Dermis microvascular lymphatic vessel endothelial cell (primary cell): Measurements from ENCODE around the gene MACROH2A2. TPM values are rescaled to one million over a fixed set of nuclear protein-coding genes. Genes with fewer than 3 reads are reported as not detected.
A peak's percentile ranks its signal among the peaks of the same experiment; 100 is the strongest.

ENCODE experiments used
- DNase-seq, 2 donors: peaks; one replicate each; pipeline versions ENCODE4 v3.0.0 to v3.0.0-alpha.2; 2010; ENCODE audit warnings: low read depth in 2 of 2
- total RNA-seq: library from RNA; depleted of rRNA; stranded (reverse); fragments of >200 nt; gene quantifications from 2 replicates; pipeline ENCODE4 v1.2.1, GENCODE V29; 2014

MACROH2A2 gene
- total RNA-seq, 1 donor from 2014 or later = under 0.01 TPM

DNA sequence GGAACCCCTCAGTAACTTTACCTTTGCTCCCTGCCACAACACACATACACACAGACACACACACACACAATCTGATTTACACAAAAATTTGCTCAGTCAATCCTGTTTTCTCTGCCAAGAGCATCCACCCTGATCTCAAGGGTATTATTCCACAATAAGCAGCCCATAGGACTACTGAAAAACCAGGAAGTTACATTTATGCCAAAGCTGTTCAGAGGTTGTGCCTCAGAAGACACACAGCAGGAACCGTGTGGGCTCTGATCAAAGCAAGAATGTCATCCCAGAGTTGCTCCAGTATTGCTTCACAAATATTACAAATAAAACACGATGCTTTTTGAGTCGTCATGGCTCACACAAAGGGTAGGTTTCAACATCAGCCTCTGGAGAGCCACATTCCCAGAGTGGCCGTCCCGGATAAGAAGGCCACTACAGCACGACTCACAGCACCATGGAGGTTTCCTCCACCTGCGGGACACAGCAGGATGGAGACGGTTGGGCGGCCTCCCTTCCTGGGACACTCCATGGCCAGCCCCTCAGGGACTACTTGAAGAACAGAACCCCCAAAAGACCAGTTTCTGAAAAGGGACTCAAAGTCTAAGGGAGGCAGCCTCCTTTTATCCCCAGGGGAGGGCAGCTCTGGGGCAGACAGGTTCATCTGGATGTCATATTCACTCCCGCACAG lies 78.4 kb downstream of the MACROH2A2 start:
- no peak for DNase-seq

DNA sequence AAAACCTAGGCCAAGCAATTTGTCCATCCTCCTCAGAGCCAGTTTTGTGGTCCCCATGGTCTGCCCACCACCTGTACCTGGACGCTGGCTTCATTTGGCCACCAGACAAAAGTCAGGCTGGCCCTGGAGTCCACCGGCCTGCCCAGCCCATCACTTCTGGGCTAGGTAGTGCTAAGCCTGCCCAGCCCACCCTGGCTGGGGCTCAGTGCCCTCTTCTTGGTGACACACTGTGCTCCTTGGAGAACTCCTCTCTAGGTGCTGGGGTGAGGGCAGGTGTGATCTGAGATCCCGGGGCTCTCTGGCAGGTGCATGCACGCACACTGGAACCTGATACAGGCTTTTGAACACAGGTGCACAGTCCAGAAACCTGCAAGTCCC lies 78.9 kb downstream of the MACROH2A2 start:
- no peak for DNase-seq

DNA sequence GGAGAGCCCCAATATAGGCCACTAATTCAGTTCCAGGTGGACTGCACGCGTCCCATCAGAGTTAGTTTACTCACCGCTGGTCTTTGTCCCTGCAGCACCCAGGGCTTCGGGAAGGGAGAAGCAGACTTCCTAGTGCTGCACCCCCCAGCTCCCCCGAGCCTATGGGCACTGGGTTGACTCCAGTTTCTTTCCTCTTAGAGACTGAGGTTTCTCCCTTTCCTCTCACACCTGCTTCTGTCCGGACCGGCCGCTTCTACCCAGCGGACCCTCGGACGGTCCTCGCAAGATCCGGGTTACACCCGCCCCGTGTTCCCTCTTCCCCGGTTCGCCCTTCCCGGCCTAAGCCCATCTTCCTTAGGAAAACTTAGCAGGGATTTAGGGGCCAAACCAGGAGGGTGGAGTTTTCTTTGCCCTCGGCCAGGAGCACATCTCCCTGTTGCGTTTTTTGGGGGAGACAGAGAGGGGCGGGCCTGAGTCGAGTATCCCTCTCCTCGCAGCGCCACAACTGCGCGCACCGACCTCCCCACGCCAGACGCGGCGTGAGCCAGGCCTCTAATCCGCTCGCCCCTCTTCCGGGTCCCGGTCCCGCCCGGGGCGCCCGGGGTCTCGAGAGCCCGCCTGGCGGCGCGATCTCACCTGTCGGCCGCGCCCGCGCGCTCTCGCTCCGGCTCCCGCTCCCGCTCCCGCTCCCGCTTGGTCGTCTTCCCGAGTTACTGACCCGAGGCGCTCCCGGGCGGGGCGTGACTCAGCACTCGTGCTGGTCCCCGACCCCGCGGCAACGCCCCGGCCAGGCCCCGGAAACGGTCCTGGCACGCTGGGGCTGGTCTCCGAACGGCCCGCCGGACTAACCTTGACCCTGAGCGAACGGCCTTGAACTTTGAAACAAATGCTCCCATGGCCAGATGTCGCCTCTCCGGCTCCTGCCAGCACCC lies 79.7 kb downstream of the MACROH2A2 start, which contains the start of gene AIFM2:
TSS of gene AIFM2 (minus strand) at position 728 of the 932 bp plus-strand sequence. CDS start 8,741 bp downstream, outside the sequence.
- DNase-seq = peak in 1 of 2 donors; percentile 54

DNA sequence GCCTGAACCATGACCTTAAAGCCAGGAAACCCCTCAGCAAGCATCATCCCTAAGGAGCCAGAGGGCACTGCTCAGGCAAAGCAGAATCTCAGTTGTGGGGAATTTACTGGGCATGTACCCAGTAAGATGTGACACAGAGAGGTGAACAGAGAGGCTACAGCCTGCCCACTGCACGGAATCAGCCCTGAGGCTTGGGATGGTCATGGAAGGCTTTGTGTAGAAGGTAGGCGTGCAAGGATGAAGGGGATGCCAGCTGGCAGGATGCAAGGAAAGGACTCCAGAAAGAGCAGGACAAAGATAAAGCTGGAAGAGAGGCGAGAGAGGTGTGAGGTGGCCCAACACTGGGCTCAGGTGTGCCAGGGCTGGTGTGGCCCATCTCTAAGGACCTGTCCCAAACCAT lies 82.4 kb downstream of the MACROH2A2 start:
- DNase-seq = no peak

DNA sequence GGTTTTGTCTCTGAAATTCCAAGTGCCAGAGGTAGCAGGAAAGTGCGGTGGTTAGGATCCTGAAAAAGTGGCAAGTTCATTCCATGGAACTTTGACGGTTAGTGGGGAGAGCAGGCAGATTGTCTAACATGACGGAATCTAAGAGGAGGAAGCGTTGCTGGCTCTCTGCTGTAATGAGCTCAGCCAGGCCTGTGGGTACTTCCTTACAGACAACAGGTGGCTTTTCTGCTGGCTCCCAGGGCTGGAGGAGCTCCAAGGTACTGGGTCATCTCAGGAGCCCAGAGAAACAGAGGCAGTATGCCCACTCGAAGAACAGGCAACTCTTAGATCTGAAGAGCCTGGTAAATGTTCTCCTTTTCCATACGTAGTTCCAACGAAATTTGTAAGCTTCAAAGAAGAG lies 83.0 kb downstream of the MACROH2A2 start:
- no peak for DNase-seq

DNA sequence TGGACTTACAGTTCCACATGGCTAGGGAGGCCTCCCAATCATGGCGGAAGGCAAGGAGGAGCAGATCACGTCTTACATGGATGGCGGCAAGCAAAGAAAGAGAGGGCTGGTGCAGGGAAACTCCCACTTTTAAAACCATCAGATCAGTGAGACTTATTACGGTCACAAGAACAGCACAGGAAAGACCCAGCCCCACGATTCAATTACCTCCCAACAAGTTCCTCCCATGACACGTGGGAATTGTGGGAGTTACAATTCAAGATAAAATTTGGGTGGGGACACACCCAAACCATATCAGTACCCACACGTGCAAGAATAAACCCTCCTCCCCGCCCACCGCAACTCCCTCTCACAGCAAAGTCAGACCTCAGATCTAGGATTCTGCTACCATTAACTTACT lies 84.5 kb downstream of the MACROH2A2 start:
- no peak for DNase-seq

DNA sequence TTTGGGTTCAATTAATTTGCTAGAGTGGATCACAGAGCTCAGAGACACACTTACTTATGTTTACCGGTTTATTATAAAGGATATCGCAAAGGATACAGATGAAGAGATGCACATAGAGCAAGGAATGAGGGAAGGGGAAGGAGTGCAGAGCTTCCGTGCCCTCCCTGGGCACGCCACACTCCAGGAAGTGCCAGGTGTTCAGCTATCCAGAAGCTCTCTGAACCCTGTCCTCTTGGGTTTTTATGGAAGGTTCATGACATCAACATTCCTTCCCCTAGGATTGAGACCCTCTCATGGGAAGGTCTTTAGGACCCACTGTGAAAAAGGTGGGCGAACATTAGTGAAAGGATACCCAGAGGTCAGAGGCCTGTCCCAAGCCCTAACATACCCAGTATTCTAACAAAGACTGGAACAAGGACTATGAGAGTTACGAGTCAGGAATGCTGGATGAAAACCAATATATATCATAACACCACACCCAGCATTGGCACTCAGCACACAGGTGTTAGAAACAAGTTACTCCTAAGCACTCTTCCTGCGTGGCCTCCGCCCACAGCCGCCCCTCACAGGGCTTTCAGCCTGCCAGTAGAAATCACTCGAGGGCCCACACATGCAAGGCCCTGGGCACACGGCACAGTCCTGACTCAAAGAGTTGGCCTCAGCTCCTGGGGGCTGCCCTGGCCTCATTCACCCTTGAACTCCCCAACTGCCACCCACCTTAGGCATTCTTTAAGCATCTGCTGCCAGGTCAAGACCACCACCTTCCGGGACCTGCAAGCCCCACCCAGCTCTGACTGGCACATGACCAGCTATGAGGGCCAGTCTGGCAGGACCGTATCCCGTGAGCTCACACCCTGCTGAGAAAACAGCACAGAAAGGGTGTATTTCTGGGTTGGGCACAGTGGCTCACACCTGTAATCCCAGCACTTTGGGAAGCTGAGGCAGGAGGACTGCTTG lies 85.6 kb downstream of the MACROH2A2 start:
- DNase-seq = no peak

DNA sequence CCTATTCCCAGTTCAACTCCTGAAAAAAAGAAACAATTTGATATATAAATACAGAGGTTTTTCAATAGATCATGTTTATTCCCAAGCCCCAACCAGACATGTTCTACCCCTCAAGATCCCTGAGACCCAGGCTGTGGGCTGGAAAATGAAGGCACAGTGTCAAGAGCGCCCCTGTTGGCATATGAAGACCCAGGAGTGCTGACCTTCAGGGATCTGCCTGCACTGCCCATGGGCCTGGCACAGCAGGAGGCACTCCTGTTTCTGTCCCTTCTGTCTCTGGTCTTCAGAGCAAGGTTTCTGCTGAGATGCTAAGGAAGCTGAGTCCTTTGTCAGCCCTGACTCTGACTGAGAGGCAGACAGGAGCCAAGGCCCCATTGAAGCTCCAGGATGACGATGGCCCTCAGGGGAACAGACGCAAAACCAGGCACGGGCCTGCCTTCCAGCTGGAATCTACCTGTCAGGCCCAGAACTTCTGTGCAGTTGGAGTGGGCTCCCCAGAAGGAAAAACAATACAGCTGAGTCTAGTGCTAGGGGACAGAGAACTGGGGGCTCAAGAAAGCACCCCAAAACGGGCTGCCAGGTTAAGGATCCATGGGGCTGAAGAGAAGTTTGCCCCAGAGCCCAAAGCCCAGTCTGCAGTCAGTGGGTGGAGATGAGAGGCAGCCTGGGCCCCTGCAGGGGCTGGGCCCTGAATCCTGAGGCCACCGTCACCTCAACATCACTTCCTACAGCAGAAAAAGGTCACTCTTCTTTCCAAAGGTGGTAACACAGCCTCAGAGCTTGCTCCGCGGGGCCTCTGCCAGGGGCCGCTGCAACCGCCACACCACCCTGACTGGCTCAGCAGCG lies 86.7 kb downstream of the MACROH2A2 start:
- DNase-seq = no peak

DNA sequence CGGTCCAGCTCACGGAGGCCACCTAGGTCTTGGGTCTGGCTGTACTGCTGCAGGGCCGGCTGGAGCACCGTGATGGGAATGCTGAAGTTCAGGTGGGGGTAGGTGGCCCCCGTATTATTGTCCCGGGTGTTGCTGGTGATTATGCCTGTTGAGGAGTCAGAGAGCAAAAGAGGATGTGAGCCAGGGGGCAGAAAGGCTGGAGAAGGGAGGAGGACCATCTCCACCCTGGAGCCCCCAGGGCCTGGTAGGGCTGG lies 87.3 kb downstream of the MACROH2A2 start:
- DNase-seq = no peak

DNA sequence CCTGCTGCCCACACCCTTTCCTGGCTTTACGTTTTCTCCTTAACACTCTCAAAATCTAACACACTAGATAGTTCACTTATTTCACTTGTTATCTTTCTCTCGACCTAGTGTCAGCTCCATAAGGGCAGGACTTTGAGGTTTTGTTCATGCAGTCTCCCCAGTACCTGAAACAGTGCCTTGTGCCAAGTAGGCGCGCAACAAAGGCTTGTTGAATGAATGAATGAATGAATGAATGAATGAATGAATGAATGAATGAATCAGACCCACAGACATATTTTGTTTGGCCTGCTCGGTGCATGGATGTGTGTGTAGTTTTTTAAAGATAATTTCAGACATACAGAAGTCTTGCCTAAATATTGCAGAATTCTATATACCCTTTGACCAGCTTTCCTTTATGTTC lies 87.7 kb downstream of the MACROH2A2 start:
- no peak for DNase-seq

DNA sequence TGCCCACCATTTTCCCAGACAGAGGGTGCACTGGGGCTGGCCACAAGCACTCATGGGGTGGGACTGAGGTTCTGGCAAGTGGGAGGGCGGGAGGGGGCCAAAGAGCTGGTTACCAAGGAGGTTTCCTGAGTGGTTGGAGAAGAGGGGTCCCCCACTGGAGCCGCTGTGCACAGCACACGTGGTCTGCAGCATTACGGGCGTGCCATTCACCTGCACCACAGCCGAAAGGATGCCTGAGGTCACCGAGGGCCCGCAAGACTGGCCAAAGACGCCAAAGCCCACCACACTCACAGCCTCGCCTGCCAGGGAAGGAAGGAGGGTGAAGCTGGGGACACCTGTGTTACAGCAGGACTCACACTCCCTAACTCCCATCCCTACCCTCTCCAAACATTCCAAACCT lies 89.9 kb downstream of the MACROH2A2 start:
- no peak for DNase-seq

DNA sequence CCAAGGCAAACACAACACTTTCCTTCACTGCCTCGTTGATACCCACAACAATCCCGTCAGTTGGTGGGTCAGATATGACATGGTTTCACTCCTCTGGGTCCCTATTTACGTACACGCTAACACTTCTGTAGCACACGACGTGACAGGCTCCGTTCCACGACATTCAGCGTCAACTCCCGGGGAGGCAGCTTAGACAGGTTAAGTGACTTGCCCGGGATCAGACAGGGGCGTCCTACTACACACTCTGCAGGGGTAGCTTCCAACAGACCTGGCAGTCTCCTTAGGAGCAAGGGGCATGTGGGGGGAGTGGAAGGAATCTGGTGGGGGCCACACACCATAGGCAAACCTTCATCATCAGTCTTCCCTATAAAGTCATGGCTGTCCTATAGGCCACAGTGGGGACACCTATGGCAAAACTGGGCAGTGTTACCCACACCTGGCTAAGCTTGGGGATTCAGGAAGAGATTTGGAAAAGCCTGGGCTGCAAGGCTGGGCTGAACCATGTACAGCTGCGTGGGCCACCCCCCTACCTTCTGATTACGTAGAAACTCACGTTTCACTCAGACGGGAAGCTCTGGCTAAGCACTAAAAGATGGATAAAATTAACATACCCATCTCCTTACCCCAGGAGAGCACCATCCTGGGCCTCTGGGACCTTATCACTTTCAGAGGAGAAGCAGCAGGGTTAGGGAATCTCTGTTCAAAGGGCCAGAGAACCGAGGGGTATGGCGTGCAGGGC lies 91.9 kb downstream of the MACROH2A2 start:
- no peak for DNase-seq

DNA sequence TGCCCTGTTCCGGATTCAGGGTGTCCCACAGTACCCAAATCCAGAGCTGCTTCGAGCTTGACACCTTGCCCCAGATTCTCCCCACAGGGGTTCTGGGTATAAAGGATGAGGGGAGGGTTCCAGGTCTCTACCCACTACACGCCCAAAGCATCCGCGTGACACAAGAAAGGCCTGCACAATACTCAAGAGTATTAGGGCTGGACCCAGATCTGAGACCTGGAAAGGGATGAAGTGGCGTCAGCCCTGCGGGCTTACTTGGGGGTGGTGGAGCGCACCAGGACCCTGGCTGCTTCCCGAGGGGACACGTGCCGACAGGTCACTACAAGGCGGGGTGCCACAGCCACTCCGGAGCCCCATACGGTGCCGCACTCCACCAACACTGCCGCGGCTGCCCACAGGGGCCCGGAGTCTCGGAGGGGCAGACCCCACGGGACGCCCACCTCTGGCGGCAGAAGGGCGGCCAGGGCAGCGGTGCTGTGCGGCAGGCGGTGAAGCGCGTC lies 92.6 kb downstream of the MACROH2A2 start:
- no peak for DNase-seq

DNA sequence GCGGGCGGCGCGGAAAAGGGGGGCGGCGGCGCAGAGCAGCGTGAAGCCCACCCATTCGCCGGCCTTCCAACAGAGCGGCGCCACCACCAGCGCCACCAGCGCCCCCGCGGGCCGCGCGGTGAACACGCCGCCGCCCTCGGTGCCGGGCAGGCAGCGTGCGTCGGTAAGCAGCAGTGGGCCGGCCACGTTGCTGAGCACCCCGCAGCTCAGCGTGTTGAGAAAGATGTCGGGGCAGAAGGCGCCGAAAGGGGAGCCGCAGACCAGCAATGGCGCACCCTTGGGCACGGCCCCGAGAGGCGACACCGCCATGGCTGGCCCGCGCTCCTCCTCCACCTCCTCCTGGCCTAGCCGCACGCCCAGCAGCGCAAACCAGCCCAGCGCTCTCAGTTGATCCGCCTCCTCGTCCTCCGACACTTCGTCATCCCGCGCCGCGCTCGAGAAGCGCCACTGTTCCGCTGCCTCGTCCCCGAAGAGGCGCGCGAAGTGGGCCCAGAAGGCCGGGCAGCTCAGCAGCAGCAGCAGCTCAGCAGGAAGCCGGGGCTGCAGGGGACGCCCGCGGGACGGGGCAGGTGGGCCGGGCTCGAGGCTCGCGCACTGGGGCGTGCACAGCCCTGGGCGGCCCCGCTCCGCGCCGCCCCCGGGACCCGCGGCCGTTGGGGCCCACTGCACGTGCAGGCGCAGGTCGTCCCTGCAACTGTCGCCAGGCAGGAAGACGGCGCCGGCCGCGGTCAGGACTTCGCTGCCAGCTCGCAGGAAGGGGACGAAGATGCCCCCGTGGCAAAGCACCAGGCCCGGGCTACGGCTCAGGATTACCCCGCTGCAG lies 93.2 kb downstream of the MACROH2A2 start:
- DNase-seq = peak in 1 of 2 donors; percentile 74

DNA sequence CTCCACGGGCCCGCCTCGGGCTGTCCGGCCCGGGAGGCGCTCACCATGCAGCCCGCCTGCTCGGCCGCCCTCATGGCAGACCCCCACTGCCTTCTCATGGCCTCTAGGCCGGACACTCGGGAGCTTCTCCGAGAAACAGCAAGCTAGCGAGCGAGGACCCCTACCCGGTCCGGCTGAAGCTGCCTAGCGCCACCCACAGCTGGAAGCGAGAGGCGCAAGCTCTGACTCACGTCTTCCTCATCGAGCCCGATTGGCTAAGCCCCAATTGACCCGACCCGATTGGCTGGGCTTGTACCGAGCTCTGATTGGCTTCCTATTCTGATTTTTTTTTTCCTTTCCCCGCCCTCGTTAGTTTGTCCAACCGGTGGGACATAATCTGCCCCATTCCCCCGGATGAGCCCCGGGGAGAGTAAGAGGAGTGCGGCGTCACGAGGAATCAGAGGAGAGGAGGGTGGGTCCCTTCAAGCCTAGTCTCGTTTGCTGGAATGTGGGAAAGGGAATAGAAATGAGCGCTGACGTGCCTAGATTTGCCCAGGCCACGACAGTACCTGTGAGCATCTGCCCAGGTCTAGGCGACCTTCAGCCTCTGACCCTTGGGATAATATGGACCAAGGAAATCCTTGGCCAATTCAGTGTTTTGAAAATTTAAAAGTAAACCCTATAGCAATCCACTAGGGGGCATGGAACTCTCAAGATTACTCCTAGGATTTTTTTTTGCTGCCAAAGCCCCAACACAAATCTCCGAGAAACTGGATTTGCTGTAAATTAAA lies 94.0 kb downstream of the MACROH2A2 start, which contains the start of gene TYSND1:
TSS of gene TYSND1 (minus strand) at position 212 of the 770 bp plus-strand sequence. CDS start at position 98, 114 bp downstream.
- peak; percentile 94 to 99 for DNase-seq

DNA sequence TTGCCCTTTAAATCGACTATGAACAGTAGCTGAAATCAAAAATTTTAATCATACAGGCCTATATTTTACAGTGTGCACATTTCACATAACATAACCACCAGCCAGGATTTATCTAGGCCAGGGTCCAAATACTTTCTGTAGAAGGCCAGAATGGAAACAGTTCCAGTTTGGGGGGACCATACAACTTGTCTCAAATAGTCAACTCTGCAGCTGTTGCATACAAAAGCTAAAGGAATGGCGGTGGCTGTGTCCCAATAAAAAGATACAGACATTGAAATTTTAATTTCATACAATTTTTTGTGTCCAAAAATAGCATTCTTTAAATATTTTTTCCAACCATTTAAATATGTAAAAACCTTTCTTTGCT lies 94.6 kb downstream of the MACROH2A2 start:
- DNase-seq = no peak

DNA sequence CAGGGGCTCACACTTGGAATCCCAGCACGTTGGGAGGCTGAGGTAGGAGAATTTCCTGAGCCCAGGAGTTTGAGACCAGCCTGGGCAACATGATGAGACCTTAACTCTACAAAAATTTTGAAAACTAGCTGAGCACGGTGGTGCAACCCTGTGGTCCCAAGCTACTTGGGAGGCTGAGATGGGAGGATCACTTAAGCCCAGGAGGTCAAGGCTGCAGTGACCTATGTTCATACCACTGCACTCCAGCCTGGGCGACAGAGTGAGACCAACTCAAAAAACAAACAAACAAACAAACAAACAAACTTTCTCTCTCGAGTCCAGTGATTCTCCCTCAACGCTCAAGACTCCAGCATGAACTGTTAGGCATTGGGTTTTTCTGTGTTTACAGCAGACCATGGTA lies 95.9 kb downstream of the MACROH2A2 start:
- DNase-seq = no peak

DNA sequence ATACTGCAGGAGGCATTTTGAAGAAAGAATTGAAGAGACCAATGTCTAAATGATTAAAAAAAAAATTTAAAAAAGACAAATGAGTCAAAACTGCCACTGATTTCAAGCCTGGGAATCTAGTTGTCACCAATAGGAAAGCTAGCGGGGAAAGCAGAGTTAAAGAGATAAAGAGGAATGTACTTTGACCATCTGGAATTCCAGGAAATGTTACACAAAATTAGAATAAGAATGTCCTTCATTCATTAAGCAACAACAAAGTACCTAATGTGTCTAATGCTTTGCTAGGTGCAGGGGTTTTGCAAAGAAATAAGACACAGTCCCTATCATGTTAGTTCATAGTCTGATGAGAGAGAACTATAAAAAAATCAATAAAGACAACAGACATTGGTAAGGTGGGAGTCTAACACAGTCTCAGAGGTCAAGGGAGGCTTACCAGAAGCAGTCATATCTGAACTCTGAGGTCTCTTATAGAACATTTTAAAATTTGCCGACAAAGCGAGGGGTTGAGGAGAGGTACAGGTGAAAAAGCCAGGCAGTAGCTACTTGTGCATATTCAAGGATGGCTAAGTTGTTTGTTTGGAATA lies 102.7 kb downstream of the MACROH2A2 start:
- no peak for DNase-seq
